Omental fat pad (tissue), 4 donors: Measurements from ENCODE around the gene TMEM121B. TPM values are rescaled to one million over a fixed set of nuclear protein-coding genes. Genes with fewer than 3 reads are reported as not detected.

Experiments
- ATAC-seq: fragments of 150-250 bp; one replicate; pipeline ENCODE4 v1.9.1; 2016; ENCODE audit warnings: mild to moderate bottlenecking, moderate library complexity; ENCODE audit not compliant: low FRiP score
- DNase-seq: peaks from one replicate; pipeline ENCODE4 v3.0.0-alpha.2; 2019; ENCODE audit warnings: low spot score
- total RNA-seq, 4 donors: library from RNA; depleted of rRNA; stranded (reverse); fragments of >200 nt; gene quantifications; one replicate each; pipeline ENCODE4 v1.1.0, GENCODE V29; 2016
- TF ChIP-seq, protein P1 (sequence below), 3 donors: fragments of 450-650 bp; IDR thresholded peaks; one replicate each; pipeline ENCODE4 v1.5.1; 2016 to 2017; ENCODE audit warnings: antibody characterized with exemption in 3 of 3, mild to moderate bottlenecking in 3 of 3, moderate library complexity in 2 of 3

Gene TMEM121B
- 1 to 10 TPM in 2 of 4 donors, under 1 TPM in 2; 0.46 to 1.4 (median 0.94) TPM for total RNA-seq

DNA sequence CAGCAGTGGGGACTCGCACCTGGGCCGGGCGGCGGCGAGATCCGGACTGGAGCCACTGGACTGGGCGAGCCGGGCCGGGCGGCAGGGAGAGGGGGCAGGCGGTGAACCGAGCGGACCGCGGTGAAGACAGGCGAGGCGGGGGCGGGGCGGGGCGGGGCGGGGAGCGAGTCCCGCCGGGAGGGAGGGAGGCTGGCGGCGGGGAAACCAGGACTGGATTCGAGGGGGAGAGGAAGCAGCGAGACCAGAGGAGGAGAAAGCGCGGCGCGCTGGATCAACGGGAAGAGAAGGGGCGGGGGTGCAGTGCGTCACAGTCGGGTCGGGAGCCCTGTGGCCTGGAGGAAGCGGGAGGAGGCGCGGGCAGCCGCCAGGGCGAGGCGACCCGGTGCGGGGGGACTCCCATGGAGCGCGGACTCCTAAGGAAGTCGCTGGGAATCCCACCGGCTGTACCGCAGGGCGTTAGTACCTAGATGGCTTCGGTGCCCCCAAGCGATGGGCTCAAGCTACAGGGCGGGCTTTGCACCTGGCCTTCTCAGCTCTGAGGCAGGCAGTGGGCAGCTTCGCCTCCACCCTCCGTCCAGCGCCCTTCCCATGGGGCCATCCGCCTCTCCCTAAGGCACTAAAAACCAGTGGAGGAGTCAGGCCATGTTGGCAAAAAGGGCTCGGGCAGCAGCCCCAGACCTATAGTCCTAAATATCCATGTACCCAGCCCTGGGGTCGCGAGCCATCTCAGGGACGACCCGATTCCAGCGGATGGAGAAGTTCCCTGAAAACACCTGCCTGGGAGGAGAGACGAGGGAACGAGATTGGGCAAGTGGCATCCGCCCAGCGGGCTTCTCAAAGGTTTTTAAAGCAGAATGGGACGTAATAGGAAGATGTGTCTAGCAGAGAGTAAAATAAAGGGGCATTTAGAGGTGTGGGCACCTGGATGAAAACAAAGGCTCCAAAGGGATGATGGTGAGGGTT lies at the start of gene TMEM121B:
TMEM121B (minus strand) TSS at position 128 of the 963 bp plus-strand sequence. CDS start 233 bp downstream, outside the sequence.
- ATAC-seq (no peak), DNase-seq (peak; percentile 24)
- TF ChIP-seq, protein P1, sequence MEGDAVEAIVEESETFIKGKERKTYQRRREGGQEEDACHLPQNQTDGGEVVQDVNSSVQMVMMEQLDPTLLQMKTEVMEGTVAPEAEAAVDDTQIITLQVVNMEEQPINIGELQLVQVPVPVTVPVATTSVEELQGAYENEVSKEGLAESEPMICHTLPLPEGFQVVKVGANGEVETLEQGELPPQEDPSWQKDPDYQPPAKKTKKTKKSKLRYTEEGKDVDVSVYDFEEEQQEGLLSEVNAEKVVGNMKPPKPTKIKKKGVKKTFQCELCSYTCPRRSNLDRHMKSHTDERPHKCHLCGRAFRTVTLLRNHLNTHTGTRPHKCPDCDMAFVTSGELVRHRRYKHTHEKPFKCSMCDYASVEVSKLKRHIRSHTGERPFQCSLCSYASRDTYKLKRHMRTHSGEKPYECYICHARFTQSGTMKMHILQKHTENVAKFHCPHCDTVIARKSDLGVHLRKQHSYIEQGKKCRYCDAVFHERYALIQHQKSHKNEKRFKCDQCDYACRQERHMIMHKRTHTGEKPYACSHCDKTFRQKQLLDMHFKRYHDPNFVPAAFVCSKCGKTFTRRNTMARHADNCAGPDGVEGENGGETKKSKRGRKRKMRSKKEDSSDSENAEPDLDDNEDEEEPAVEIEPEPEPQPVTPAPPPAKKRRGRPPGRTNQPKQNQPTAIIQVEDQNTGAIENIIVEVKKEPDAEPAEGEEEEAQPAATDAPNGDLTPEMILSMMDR (IDR thresholded peaks at IDR 0.05) = no peak

GRCh38 chr22:17167486-17167885 lies 46.3 kb upstream of the TMEM121B start:
- no peak for ATAC-seq
- TF ChIP-seq, protein P1 (IDR thresholded peaks at IDR 0.05) = no peak

GRCh38 chr22:17164392-17165024 lies 43.3 kb upstream of the TMEM121B start:
- DNase-seq (no peak), ATAC-seq (no peak)
- TF ChIP-seq, protein P1 (IDR thresholded peaks at IDR 0.05) = no peak

More at GRCh38 chr22:17167486-17167885, 46.3 kb upstream of the TMEM121B start:
- DNase-seq = no peak

DNA sequence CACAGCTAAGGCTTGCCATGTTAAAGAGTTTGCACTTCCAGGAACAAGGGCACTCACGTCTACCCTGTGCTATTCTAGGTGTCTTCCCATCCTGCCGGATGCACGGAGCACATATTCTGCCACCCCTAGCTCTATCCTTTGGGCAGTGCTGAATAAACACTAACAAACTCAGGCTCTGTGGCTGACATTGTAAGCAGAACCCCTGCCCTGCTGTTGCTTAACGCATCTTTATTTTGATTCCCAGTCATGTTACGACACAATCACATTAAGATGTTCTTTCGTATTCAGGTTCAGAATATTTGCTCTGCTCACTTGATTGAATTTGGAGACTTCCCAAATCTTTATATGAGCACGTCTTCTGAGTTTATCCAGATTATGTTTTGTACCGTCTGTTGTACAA lies 41.6 kb upstream of the TMEM121B start:
- DNase-seq (no peak), ATAC-seq (no peak)
- TF ChIP-seq, protein P1 (IDR thresholded peaks at IDR 0.05) = no peak

DNA sequence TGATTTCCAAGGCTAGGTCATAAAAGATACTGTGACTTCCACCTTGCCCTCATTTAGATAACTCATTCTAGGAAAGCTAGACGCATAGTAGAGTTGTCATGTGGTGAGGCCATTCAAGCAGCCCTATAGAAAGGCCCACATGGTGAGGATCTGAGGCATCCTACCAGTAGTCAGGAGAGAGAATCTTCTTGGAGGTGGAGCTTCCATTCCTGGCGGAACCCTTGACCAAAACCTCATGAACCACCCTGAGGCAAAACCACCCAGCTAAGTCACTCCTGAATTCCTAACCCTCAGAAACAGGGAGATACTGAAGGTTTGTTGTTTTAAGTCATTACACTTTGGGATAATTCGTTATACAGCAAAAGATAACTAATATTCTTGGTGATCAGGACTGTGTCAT lies 40.8 kb upstream of the TMEM121B start:
- no peak for ATAC-seq
- DNase-seq = no peak
- TF ChIP-seq, protein P1 (IDR thresholded peaks at IDR 0.05) = no peak

DNA sequence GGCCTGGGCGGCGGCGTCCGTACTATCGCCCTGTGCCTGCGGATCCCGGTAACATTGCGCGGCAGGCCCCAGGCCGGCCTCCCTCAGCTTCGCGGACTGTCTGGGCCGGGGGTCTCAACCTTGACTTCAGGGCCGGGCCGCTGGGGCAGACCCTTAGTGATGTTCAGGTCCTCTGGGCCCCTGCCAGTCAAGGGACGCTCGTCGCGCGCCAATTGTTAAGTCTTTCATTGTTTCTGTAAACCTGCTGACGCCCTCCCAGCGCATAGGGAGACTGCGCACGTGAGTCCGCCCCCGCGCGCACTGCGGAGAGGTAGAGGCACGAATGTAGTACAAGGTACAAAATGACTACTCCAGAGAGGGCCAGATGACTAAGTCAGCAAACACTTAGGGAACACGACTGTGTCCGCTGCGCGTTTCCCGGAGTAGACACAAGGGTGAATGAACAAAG lies 38.4 kb upstream of the TMEM121B start:
- peak; percentile 33 for ATAC-seq
- TF ChIP-seq, protein P1 (IDR thresholded peaks at IDR 0.05) = no peak
- DNase-seq = peak; percentile 55
